Activated CD4-positive, alpha-beta memory T cell treated with anti-CD3 and anti-CD28 coated beads, Interleukin-2, amount 10 ng/mL, durations not matched to agents 7 days and 5 days (primary cell): ENCODE data around the gene KMT5C. TPM values are rescaled to one million over a fixed set of nuclear protein-coding genes. Genes with fewer than 3 reads are reported as not detected.

Experiments
- CTCF ChIA-PET: fragments of 350-600 bp; sonication (Branson Sonifier 250); formaldehyde crosslinking; loops from one replicate; lab custom pipeline; 2021; ENCODE audit warnings: antibody characterized with exemption, inconsistent platforms; lab: Charles Lee
- POLR2A ChIA-PET: fragments of 350-600 bp; sonication (Branson Sonifier 250); formaldehyde crosslinking; loops from one replicate; lab custom pipeline; 2021; ENCODE audit warnings: antibody characterized with exemption; lab: Charles Lee
- DNase-seq: peaks from one replicate; pipeline ENCODE4 v3.0.0-alpha.2; 2020
- H3K27ac Mint-ChIP-seq: one replicate; pipeline ENCODE4 v1.8.0; 2021; ENCODE audit warnings: mild to moderate bottlenecking, mixed read lengths
- H3K27me3 Mint-ChIP-seq: one replicate; pipeline ENCODE4 v1.8.0; 2021; ENCODE audit warnings: mixed read lengths
- H3K36me3 Mint-ChIP-seq: one replicate; pipeline ENCODE4 v1.8.0; 2021; ENCODE audit warnings: low read depth, mixed read lengths
- H3K4me1 Mint-ChIP-seq: one replicate; pipeline ENCODE4 v1.8.0; 2021; ENCODE audit warnings: mixed read lengths
- H3K4me3 Mint-ChIP-seq: one replicate; pipeline ENCODE4 v1.8.0; 2021; ENCODE audit warnings: mild to moderate bottlenecking, mixed read lengths
- H3K9me3 Mint-ChIP-seq: one replicate; pipeline ENCODE4 v1.8.0; 2021; ENCODE audit warnings: mixed read lengths
- total RNA-seq, 2 experiments: library from RNA; stranded (reverse); gene quantifications; one replicate each; pipeline ENCODE4 v1.2.3, GENCODE V29; 2021

Gene KMT5C
- total RNA-seq, 2 experiments from 2014 or later = 27.2 to 28.9 TPM

DNA sequence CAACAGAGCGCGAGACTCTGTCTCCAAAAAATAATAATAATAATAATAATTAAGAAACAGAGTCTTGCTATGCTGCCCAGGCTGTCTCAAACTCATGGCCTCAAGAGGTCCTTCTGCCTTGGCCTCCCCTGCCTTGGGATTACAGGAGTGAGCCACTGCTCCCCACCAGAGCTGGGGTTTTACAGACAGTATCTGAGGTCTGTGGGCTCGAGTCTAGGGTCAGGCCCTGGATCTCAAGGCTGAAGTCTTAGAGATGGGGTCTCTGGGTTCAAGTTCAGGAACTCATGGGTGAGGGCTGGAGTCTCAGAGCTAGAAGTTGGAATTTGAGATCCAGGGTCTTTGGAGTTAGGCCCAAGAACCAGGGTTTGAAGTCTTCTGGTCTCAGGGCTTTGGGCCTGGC is 27.1 kb downstream of the KMT5C start:
- POLR2A ChIA-PET = no interaction called here
- Mint-ChIP-seq H3K4me1 (peaks cover 4% of the 10 kb centered on the region), H3K36me3 (no peaks in the 10 kb centered on the region), H3K27me3 (peaks cover 33% of the 10 kb centered on the region), H3K27ac (no peak overlapping the region), H3K9me3 (no peaks in the 10 kb centered on the region), H3K4me3 (no peak overlapping the region)
- DNase-seq = no peak
- CTCF ChIA-PET = no interaction called here

DNA sequence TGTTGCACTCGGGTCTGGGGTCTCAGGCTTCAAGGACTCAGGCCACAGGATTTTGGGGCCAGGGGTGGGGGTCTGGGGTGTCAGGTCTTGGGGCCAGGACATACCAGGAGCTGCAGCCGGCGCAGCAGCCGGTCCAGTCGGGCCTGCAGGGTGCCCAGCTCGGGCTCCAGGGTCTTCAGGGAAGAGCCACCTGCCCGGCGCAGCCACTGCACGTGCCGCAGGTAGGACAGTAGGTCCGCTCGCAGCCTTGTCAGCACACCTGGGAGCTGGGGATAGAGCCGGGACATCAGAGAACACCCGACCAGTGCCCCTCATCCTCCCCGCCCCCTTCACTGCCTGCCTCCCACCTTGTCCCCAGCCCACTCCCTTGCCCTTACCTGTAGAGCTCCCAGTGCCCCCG is 28.4 kb downstream of the KMT5C start:
- no peak for DNase-seq
- POLR2A ChIA-PET = interaction anchor here (1.2 to 2.0 kb wide), 3 partner anchors 15 to 39 kb away, joined by 3 to 8 read pairs (median 5); partner anchors contain the start of genes KMT5C and TMEM238
- Mint-ChIP-seq H3K9me3 (no peaks in the 10 kb centered on the region), H3K27ac (no peak overlapping the region), H3K36me3 (no peaks in the 10 kb centered on the region), H3K4me3 (no peak overlapping the region), H3K4me1 (peaks cover 4% of the 10 kb centered on the region), H3K27me3 (peaks cover 39% of the 10 kb centered on the region)
- CTCF ChIA-PET = interaction anchor here (1.3 kb wide), 1 partner anchor 12 kb away, joined by 3 read pairs; no protein-coding TSS in a partner anchor

DNA sequence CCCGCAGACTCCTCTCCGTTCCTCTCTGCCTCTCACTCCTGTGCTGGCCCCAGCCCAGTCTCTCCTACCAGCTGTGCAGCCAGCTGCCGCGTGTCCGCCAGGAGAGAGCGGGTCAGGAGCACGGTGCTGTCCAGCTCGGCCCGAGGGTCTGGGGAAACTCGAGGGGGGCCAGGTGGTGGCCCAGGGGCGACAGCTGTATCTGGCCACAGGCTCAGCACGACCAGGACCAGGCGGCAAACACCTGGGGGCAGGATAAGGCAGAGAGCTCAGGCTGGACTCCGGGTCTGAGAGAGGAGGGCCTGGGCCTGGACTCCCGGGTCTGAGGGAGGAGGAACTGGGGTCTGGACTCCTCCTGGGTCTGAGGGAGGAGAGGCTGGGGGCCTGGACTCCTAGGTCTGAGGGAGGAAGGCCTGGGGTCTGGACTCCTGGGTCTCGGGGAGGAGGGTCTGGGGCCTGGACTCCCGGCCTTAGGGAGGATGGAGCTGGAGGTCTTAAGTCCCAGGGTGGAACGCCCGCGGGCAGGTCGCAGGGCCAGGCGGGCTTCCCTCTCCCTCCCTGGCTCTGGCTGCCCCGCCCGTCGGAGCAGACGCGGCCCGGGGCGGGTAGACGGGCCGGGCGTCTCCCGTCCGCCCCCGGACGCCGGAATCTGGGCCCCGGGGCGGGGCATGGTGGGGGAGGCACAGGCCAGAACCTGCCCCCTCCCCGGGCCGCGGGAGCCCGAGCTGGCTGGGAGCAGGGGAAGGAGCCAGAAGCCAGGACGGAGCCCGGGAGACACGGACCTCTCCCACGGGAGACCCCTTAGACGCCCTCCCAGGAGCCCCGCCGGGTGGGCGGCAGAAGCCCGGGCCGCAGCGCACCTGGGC is 29.3 kb downstream of the KMT5C start:
- POLR2A ChIA-PET = interaction anchor here (1.2 to 2.0 kb wide), 3 partner anchors 15 to 38 kb away, joined by 3 to 8 read pairs (median 5); partner anchors contain the start of genes KMT5C and TMEM238
- Mint-ChIP-seq H3K4me3 (no peak overlapping the region), H3K27ac (no peak overlapping the region), H3K4me1 (peaks cover 4% of the 10 kb centered on the region), H3K27me3 (peaks cover 43% of the 10 kb centered on the region), H3K9me3 (no peaks in the 10 kb centered on the region), H3K36me3 (no peaks in the 10 kb centered on the region)
- CTCF ChIA-PET = interaction anchor here (0.6 to 1.3 kb wide), 2 partner anchors 12 to 13 kb away, joined by 3 read pairs; no protein-coding TSS in a partner anchor
- no peak for DNase-seq

DNA sequence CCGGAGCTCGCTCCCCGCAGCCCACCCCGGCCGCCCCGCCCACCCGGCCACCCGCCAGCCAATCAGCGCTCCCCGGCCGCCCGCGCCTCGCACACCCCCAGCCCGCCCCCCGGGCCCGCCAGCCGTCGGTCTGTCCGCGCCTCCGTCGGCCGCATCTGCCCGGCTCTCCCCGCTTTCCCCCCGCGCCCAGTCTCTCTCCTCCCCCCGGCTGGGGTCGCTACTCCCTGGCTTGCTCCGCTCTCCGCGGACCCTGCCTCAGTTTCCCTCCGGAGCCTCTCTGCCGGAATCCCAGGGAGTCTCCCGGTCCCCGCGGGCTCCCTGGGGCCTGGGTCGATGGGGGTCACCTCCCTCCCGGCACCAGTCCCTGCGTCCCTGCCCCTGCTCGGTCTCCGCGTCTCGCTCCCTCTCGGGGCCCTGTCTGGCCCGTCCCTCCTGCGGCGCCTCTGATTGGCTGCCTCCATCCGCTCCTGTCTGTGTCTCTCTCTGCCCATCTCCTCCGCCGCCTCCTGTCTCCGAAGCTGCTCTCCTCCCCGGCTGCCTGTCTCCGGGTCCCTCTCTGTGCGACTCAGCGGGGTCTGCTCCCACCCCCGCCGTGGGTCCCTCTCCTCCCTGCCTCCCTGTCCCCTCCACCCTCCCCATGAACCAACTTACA is 30.1 kb downstream of the KMT5C start:
- Mint-ChIP-seq H3K27ac (no peak overlapping the region), H3K4me3 (peak overlapping the region; percentile 7), H3K27me3 (peaks cover 43% of the 10 kb centered on the region), H3K4me1 (peaks cover 4% of the 10 kb centered on the region), H3K9me3 (no peaks in the 10 kb centered on the region), H3K36me3 (no peaks in the 10 kb centered on the region)
- ChIA-PET CTCF (no interaction called here), POLR2A (interaction anchor here (1.2 to 2.0 kb wide), 2 partner anchors 14 to 31 kb away, joined by 5 to 8 read pairs; partner anchors contain the start of genes KMT5C and TMEM238)
- no peak for DNase-seq

DNA sequence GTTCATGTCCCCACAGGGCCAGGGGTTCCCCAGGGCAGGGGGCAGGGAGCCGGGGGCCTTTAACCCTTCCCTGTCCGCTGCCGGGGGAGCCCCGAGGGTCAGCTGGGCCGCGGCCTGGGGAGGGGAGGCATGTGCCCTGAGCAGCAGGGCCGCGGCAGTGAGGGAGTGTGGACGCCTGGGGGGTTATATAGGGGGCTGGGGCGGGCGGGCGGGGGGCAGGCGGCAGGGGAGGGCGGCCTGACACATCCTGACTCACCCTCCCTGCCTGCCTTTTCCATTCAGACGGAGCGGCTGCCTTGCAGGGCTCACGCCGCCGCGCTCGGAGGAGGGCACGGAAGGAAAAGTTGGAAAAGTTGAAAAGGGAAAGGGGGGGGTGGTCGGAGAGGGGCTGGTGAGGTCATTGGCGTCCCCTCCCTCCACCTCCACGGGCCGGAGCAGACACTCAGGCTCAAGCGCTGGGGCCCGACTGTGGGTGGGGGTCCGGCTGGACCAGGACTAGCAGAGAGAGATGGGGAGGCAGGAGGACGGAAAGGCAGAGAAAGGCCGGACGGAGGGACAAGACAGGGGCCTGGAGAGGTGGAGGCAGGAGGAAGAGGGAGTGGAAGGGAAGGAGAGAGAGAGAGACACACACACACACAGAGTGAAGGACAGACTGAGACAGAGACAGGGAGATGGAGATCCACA is 30.8 kb downstream of the KMT5C start, which contains the start of gene IL11:
Gene IL11 (minus strand): TSS at position 159 of the 684 bp plus-strand sequence. CDS start 153 bp downstream, at position 6.
- Mint-ChIP-seq H3K4me1 (peaks cover 4% of the 10 kb centered on the region), H3K27ac (no peak within 1 kb of the TSS), H3K27me3 (peaks cover 41% of the 10 kb centered on the region), H3K36me3 (no peaks in the 10 kb centered on the region), H3K9me3 (no peaks in the 10 kb centered on the region), H3K4me3 (peak within 1 kb of the TSS; percentile 7)
- CTCF ChIA-PET = no interaction called here
- DNase-seq = no peak
- POLR2A ChIA-PET = interaction anchor here (3.6 kb wide), 1 partner anchor 13 kb away, joined by 17 read pairs; the partner anchor contains the start of gene TMEM238

DNA sequence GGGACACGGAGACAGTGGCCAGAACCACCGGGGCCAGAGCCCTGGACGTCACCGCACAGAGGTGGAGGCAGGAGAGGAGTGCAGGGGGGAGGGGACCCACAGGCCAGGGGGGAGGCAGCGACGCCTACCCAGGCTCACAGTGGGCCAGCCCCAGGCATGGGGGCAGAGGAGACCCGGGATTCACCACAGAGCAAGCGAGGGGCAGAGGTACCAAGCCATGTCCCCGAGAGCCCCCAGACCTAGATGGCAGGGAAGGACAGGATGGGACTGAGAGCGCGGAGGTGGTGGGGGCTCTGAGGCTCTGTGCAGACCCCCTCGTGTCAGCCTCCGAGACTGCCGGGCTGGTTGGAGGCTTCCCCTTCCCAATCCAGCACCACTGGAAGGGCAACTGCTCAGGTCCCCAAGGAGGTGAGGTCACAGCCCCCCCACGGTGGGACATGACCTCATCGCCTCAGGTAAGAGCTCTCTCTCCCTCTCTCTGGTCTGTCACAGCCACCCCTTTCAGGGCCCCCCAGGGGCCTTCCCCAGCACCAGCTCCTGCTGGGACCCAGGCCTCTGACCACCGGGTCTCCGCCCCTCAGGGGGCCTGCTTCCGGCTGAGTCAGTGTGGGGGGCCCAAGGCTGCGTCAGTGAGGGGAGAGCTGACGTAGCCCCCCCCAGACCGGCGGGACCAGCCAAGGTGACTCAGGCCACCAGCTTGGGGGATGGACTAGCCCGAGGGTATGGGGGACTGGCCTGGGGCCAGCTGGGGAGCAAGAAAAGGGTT is 32.8 kb downstream of the KMT5C start:
- Mint-ChIP-seq H3K4me1 (peaks cover 4% of the 10 kb centered on the region), H3K9me3 (no peaks in the 10 kb centered on the region), H3K27me3 (peaks cover 37% of the 10 kb centered on the region), H3K36me3 (no peaks in the 10 kb centered on the region), H3K4me3 (no peak overlapping the region), H3K27ac (no peak overlapping the region)
- ChIA-PET POLR2A (interaction anchor here (1.6 to 3.6 kb wide), 2 partner anchors 11 to 71 kb away, joined by 4 to 17 read pairs; partner anchors contain the start of gene TMEM238), CTCF (no interaction called here)
- no peak for DNase-seq

DNA sequence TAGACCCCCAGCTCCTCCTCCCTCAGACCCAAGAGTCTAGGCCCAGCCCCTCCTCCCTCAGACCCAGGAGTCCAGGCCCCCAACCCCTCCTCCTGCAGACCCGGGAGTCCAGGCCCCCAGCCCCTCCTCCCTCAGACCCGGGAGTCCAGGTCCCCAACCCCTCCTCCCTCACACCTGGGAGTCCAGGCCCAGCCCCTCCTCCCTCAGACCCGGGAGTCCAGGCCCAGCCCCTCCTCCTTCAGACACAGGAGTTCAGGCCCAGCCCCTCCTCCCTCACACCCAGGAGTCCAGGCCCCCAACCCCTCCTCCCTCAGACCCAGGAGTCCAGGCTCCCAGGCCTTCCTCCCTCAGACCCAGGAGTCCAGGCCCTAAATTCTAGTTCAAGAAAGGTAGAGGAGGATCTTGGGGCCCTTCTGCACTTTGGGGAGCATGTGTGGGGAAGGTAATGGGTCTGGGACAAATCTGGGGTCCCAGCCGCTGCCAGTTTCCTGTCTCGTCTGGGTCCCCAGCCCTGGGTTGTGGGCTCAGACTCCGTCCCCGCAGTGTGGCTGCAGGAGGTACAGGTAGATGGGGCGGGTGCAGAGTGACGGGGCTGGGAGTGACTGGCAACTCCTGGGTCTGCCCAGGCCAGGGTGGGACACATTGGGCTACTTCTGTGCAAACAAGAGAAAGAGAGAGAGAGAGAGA is 33.8 kb downstream of the KMT5C start:
- POLR2A ChIA-PET = interaction anchor here (3.6 kb wide), 1 partner anchor 10 kb away, joined by 17 read pairs; the partner anchor contains the start of gene TMEM238
- CTCF ChIA-PET = no interaction called here

DNA sequence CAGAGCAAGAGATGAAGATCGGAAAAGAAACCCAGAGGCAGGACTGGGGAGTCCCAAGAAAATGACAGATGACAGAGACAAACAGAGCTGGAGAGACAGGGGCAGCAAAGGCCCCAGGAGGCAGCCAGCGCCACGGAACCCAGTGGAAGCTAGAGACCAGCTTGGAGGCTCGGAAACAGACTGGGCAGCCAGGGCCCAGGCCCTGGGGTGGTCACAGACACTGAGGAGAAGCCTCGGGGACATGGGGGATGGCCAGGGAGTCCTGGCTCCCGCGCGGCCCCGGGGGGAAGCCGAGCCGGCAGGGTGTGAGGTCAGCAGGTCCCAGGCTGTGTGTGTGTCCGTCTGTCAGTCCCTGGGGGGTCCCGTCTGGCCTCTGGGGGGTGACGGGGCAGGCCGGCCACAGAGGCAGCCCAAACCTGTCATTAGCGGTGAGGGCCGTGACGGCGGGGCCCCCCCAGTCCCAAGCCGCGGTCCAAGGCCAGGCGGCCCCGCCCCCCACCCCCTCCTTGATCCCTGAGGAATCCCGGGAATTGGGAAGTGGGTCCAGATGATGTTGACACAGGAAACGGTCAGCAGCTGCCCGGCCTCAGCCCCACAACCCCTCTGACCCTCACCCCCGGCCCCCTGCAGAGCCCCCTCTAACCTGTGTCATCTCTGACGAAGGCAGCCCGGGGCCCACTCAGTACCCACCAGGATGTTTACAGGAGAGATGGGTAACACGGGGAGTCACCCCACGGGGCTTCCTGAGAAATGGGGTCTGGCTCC is 34.5 kb downstream of the KMT5C start:
- ChIA-PET CTCF (no interaction called here), POLR2A (interaction anchor here (3.6 kb wide), 1 partner anchor 10 kb away, joined by 17 read pairs; the partner anchor contains the start of gene TMEM238)
- Mint-ChIP-seq H3K36me3 (peaks cover under 1% of the 10 kb centered on the region), H3K9me3 (no peaks in the 10 kb centered on the region), H3K4me1 (peaks cover 4% of the 10 kb centered on the region), H3K27ac (no peak overlapping the region), H3K27me3 (peaks cover 28% of the 10 kb centered on the region), H3K4me3 (no peak overlapping the region)
- no peak for DNase-seq

More for the DNA sequence above, 33.8 kb downstream of the KMT5C start:
- Mint-ChIP-seq H3K4me3 (no peak overlapping the region), H3K27ac (no peak overlapping the region), H3K9me3 (no peaks in the 10 kb centered on the region), H3K4me1 (peaks cover 4% of the 10 kb centered on the region), H3K27me3 (peaks cover 34% of the 10 kb centered on the region), H3K36me3 (no peaks in the 10 kb centered on the region)
- no peak for DNase-seq

DNA sequence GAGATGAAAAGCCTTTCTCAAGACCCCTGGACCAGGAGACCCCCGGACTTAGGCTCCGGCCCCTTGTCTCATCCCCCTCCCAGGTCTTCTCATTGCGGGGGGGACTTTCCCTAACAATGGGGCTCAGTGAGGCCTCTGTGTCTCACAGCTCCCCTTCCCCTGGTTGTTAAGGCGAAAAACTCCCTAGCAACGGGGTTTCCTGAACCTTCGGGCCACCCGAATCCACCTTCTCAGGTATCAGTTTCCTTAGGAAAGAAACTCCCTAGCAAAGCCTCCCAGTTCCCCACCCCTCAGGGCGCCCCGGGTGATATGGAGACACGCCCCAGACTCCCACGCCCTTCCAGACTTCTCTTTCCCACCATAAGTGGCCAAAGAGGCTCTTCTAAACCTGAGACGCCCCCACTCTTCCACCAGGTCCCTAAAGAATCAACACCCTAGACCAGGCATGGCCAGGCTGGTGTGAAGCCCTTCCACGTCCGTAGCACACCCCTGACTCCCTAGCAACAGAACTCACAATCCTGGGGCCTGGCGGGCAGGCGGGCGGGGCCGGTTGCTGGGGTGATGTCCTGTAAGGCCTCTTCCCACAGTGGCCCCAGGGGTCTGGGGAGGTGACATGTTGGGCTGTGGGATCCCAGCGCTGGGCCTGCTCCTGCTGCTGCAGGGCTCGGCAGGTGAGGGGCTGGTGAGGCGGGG is 36.7 kb downstream of the KMT5C start, which contains the start of gene TMEM190:
Gene TMEM190 (plus strand): TSS at position 586 of the 693 bp plus-strand sequence. CDS start 28 bp downstream, at position 614.
- Mint-ChIP-seq H3K4me3 (no peak within 1 kb of the TSS), H3K27me3 (peaks cover 14% of the 10 kb centered on the region), H3K36me3 (peaks cover 5% of the 10 kb centered on the region), H3K9me3 (no peaks in the 10 kb centered on the region), H3K27ac (no peak within 1 kb of the TSS), H3K4me1 (peaks cover under 1% of the 10 kb centered on the region)
- CTCF ChIA-PET = no interaction called here
- DNase-seq = no peak
- POLR2A ChIA-PET = interaction anchor here (1.4 kb wide), 1 partner anchor 8 kb away, joined by 3 read pairs; the partner anchor contains the start of gene TMEM238

DNA sequence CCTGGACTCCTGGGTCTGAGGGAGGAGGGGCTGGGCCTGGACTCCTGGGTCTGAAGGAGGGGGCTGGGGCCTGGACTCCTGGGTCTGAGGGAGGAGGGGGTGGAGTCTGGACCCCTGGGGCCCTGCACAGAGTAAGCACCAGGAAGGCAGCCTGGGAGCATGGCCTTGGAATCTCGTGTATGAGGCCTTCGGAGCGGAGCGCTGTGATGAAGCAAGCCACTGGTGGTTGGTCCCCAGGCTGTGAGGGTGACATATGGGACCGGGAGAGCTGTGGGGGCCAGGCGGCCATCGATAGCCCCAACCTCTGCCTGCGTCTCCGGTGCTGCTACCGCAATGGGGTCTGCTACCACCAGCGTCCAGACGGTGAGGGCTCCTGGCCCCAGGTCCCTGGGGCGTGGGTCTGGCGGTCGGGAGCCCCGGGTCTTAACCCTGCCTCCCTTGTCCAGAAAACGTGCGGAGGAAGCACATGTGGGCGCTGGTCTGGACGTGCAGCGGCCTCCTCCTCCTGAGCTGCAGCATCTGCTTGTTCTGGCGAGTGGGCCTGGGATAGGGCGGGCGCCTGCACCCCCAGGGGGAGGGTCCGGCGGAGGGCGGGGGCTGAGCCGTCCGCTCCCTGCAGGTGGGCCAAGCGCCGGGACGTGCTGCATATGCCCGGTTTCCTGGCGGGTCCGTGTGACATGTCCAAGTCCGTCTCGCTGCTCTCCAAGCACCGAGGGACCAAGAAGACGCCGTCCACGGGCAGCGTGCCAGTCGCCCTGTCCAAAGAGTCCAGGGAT is 37.9 kb downstream of the KMT5C start:
- Mint-ChIP-seq H3K27ac (no peak overlapping the region), H3K4me3 (no peak overlapping the region), H3K4me1 (peaks cover 12% of the 10 kb centered on the region), H3K36me3 (peaks cover 15% of the 10 kb centered on the region), H3K27me3 (peaks cover 4% of the 10 kb centered on the region), H3K9me3 (no peaks in the 10 kb centered on the region)
- DNase-seq = no peak
- CTCF ChIA-PET = no interaction called here
- POLR2A ChIA-PET = no interaction called here
